ENCODE data around the gene FSCN2. TPM values are rescaled to one million over a fixed set of nuclear protein-coding genes. Genes with fewer than 3 reads are reported as not detected.

FSCN2 gene
- total RNA-seq, 4 donors from 2014 or later, result 0.20 to 0.46 TPM; not detected in 2

DNA sequence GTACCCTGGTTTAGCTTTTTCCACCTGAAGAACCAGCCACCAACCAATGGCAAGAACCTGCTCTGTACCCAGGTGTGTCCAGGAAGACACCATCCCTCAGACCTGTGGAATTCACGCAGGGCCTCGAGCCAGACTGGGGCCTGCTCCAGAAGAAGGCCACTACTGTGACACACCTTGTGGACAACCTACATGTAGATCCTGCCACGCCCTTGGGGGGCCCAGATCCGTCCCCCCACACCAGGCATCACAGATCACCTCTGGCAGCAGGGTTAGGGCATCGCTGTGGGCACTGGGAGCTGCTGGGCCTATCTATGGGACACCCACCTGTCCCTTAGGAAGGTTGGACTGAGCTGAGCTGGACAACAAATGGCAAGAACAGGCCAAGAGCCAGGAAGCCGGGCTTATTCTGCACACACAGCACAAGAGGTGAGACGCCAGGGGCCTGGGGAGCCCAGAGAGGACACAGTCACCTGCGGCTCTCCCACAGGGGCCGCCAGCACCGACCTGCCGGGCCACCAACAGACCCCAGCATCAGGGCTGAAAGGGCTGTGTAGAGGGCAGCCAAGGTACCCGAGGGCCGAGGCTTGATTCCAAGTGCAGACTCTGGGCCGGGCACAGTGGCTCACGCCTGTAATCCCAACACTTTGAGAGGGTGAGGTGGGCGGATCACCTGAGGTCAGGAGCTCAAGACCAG, 16.3 kb downstream of the FSCN2 start:
- Histone ChIP-seq H3K27me3 (no peaks in the 10 kb centered on the region), H3K4me3 (no peak overlapping the region), H3K4me1 (no peaks in the 10 kb centered on the region), H3K27ac (no peak overlapping the region), H3K36me3 (peaks cover 0 to 78% of the 10 kb centered on the region in 2 donors), H3K9me3 (no peaks in the 10 kb centered on the region)
- DNase-seq (no peak), ATAC-seq (no peak)
- intact Hi-C loops (cut with DNase I; ENCODE audit: low total_unique reads), result no loop called here
- in situ Hi-C loops (cut with MboI; ENCODE audit: low sequenced_read_pairs in 4 of 4), result no loop called here
- TF ChIP-seq, protein P1, sequence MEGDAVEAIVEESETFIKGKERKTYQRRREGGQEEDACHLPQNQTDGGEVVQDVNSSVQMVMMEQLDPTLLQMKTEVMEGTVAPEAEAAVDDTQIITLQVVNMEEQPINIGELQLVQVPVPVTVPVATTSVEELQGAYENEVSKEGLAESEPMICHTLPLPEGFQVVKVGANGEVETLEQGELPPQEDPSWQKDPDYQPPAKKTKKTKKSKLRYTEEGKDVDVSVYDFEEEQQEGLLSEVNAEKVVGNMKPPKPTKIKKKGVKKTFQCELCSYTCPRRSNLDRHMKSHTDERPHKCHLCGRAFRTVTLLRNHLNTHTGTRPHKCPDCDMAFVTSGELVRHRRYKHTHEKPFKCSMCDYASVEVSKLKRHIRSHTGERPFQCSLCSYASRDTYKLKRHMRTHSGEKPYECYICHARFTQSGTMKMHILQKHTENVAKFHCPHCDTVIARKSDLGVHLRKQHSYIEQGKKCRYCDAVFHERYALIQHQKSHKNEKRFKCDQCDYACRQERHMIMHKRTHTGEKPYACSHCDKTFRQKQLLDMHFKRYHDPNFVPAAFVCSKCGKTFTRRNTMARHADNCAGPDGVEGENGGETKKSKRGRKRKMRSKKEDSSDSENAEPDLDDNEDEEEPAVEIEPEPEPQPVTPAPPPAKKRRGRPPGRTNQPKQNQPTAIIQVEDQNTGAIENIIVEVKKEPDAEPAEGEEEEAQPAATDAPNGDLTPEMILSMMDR (IDR thresholded peaks at IDR 0.05 in 4 of 5, conservative IDR thresholded peaks at IDR 0.05 in 1 of 5), result no peak
- no peak for TF ChIP-seq POLR2A (IDR thresholded peaks at IDR 0.05)

DNA sequence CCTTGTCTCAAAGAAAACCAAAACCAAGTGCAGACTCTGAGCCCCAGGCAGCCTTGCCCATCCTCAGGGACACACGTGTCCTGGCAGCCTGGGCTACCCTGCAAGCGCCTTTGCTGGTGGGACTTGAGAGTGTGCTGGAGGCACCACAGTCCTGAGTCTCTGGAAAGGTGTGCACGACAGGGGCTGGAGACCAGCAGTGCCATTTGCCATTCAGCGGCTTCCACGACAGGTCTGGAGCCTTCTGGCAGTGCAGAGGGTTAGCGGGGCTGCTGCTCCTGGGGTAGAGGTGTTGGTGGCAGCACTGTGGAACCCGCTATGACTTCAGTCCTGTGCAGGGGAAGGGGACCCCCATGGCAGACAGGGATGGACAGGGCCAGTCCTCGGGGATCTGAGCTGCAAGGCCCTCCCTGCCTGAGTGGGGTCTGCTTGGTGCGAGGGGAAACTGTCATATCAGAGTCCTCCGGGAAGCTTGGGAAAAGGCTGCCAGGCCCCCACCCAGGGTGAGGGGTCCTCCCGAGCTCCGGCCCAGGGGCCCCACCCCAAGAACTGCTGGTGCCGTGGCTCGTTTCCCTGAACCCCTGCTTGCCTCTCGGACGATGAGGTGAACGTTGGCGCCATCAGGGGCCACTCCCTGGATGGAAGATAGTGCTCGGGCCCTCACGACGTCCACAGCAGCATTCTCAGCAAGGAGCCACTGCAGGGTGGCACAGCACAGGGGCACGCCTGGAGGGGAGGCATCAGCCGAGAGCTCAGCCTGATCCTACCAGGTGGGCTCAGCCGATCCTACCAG, 17.2 kb downstream of the FSCN2 start:
- no peaks in the 10 kb centered on the region for H3K4me1 ChIP-seq
- in situ Hi-C loops (cut with MboI; ENCODE audit: low sequenced_read_pairs in 4 of 4), result no loop called here
- H3K36me3 ChIP-seq, result peaks cover 0 to 79% of the 10 kb centered on the region in 2 donors

DNA sequence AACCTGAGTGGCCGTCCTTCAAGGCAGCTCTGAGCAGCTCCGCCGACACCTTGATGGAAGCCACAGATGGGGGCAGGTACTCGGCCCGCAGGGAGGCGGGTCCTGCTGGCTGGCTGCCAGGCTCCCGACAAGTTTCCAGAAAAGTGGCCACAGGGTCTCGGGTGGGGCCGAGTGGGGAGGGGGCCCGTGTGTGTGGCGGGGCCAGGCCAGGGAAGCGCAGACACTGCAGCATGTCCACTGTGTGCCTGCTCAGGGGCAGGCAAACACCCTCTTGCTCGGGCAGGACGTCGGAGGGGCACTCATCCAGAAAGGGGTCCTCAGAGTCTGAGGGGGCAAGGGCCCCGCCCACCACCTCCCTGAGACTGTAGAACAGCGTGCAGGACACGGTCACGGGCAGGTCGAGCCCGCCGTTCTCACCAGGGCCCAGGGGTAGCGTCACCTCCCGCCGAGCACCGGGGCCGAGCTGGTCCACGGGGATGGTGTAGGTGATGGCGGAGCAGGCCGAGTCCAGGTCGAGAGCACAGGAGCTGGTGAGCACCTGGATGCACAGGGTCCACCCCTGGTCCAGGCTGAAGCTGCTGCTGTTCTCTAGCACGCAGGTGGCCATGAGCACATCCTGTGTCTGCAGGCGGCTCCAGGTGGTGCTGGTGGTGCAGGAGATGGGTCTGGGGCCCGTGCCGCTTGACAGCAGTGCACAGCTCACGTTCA, 18.9 kb downstream of the FSCN2 start:
- Histone ChIP-seq H3K36me3 (peaks cover 0 to 75% of the 10 kb centered on the region in 2 donors), H3K4me1 (peaks cover 8 to 12% of the 10 kb centered on the region in 2 donors), H3K27ac (no peak overlapping the region), H3K27me3 (no peaks in the 10 kb centered on the region), H3K4me3 (no peak overlapping the region), H3K9me3 (no peaks in the 10 kb centered on the region)
- TF ChIP-seq POLR2A (IDR thresholded peaks at IDR 0.05), result no peak
- TF ChIP-seq, protein P1 (IDR thresholded peaks at IDR 0.05 in 4 of 5, conservative IDR thresholded peaks at IDR 0.05 in 1 of 5), result no peak
- intact Hi-C loops (cut with DNase I; ENCODE audit: low total_unique reads) (no loop called here), in situ Hi-C loops (cut with MboI; ENCODE audit: low sequenced_read_pairs in 4 of 4) (no loop called here)
- DNase-seq (no peak), ATAC-seq (no peak)

More for the DNA sequence above, 17.2 kb downstream of the FSCN2 start:
- Histone ChIP-seq H3K27me3 (no peaks in the 10 kb centered on the region), H3K9me3 (no peaks in the 10 kb centered on the region), H3K4me3 (no peak overlapping the region), H3K27ac (no peak overlapping the region)
- ATAC-seq (no peak), DNase-seq (no peak)
- intact Hi-C loops (cut with DNase I; ENCODE audit: low total_unique reads), result no loop called here
- TF ChIP-seq, protein P1 (IDR thresholded peaks at IDR 0.05 in 4 of 5, conservative IDR thresholded peaks at IDR 0.05 in 1 of 5), result no peak
- no peak for TF ChIP-seq POLR2A (IDR thresholded peaks at IDR 0.05)

DNA sequence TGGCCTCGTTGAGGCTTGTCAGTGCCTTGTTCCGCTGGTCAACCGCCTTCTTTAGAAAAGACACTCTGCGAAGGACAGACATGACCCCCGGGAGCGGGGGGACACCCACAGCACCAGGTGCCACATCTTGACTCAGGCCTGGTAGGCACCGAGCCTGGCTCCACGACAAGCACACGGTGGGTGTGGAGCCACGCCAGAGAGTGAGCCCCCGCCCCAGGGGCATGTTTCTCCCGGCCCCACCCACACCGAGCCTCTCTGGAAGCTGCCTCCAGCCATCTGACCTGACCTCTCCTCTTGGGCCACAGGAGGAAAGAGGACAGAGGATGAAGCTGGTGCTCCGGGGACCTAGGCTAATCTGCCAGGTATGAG, 19.4 kb downstream of the FSCN2 start:
- H3K27me3 ChIP-seq, result no peaks in the 10 kb centered on the region
- ATAC-seq (no peak), DNase-seq (no peak)
- peaks cover 0 to 71% of the 10 kb centered on the region in 2 donors for H3K36me3 ChIP-seq
- H3K9me3 ChIP-seq, result no peaks in the 10 kb centered on the region
- in situ Hi-C loops (cut with MboI; ENCODE audit: low sequenced_read_pairs in 4 of 4), result no loop called here
- peaks cover 8 to 12% of the 10 kb centered on the region in 2 donors for H3K4me1 ChIP-seq
- TF ChIP-seq, protein P1 (IDR thresholded peaks at IDR 0.05 in 4 of 5, conservative IDR thresholded peaks at IDR 0.05 in 1 of 5), result no peak
- TF ChIP-seq POLR2A (IDR thresholded peaks at IDR 0.05), result no peak
- no peak overlapping the region for H3K27ac ChIP-seq
- no peak overlapping the region for H3K4me3 ChIP-seq
- intact Hi-C loops (cut with DNase I; ENCODE audit: low total_unique reads), result no loop called here
